22Rv1 (cell line): ENCODE data around the gene APCS.

Experiments used
- CTCF ChIP-seq: fragments of 450-650 bp; IDR thresholded peaks from 2 replicates; pipeline ENCODE4 v1.5.1; 2017; ENCODE audit warnings: mild to moderate bottlenecking
- ZFX ChIP-seq: fragments of 450-650 bp; IDR thresholded peaks from 2 replicates; pipeline ENCODE4 v1.6.1; 2017; ENCODE audit warnings: antibody characterized with exemption, borderline replicate concordance

- no peak for TF ChIP-seq CTCF
- TF ChIP-seq ZFX: no peak
Observed at GRCh38 chr1:159561497-159561896, 26.1 kb upstream of the APCS start.
